SW 1271 (cell line): ENCODE results near the gene NXPH4.

Experiments used
- DNase-seq, 2 experiments: peaks; one replicate each; lab custom pipeline; 2025; lab: John Stamatoyannopoulos, UW

NXPH4 gene

DNA sequence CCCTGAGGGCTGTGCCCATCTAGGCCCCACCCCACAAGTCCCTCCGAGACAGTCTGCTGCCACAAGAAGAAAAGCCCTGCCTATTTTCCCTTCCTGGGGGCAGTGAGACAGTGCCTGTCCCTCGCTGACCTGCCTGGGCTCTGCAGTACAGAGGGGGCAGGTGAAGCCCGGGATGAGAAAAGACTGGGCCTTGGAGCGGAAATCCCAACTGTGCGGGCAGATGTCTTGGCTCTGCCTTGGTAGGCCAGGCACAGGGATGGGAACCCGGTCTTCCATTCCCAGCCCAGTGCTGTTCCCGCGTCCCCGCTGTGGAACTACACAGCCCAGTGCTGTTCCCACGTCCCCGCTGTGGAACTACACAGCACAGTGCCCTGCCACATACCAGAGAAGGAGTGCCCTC lies 12.8 kb upstream of the NXPH4 start:
- no peak for DNase-seq

GRCh38 chr12:57204454-57204853 lies 12.1 kb upstream of the NXPH4 start:
- DNase-seq, result no peak

GRCh38 chr12:57205186-57205585 lies 11.4 kb upstream of the NXPH4 start:
- no peak for DNase-seq

GRCh38 chr12:57205931-57206330 lies 10.7 kb upstream of the NXPH4 start:
- no peak for DNase-seq

- no peak for DNase-seq
These were observed 8.6 kb upstream of the NXPH4 start for GRCh38 chr12:57207731-57208630.

GRCh38 chr12:57208631-57209282 lies 7.8 kb upstream of the NXPH4 start:
- DNase-seq, result no peak

GRCh38 chr12:57209916-57210315 lies 6.7 kb upstream of the NXPH4 start:
- DNase-seq, result no peak

DNA sequence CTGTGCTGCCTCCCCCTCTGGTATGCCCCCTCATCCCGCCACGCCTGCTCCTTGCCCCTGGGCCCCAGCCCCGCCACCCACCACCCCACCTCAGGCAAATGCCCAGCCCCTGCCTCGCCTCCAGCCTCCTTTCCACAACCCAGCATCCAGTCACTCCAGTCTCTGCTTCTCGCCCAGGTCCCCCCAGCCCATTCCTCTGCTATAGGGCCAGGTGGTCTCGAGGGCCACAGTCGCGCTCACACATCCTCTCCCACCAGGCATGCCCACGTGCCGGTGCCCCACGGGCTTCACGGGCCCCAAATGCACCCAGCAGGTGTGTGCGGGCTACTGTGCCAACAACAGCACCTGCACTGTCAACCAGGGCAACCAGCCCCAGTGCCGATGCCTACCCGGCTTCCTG lies 6.1 kb upstream of the NXPH4 start:
- no peak for DNase-seq

DNA sequence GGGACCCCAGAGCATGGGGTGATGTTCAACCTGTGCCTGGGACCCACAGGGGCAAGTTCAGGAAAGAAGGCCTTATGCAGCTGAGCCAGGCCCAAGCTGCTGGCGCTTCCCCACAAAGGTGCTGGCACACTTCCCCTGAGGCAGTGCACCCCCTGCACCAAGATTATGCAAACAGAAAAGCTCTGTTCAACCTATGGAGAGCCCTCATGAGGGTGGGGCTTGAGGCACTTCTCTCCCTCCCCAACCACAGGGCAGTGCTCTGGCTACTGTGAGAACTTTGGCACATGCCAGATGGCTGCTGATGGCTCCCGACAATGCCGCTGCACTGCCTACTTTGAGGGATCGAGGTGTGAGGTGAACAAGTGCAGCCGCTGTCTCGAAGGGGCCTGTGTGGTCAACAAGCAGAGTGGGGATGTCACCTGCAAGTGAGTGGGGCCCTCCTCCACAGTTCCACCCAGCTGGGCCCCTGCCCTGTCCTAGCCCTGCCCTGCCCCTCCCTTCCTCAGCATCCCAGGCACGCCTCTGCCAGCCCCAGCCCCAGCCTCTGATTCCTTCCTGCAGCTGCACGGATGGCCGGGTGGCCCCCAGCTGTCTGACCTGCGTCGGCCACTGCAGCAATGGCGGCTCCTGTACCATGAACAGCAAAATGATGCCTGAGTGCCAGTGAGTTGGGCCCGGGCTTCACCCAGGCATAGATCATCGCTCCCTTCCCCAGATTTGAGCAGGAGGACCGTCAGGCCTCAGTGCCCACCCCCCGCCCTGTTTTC lies 5.5 kb upstream of the NXPH4 start:
- no peak for DNase-seq

DNA sequence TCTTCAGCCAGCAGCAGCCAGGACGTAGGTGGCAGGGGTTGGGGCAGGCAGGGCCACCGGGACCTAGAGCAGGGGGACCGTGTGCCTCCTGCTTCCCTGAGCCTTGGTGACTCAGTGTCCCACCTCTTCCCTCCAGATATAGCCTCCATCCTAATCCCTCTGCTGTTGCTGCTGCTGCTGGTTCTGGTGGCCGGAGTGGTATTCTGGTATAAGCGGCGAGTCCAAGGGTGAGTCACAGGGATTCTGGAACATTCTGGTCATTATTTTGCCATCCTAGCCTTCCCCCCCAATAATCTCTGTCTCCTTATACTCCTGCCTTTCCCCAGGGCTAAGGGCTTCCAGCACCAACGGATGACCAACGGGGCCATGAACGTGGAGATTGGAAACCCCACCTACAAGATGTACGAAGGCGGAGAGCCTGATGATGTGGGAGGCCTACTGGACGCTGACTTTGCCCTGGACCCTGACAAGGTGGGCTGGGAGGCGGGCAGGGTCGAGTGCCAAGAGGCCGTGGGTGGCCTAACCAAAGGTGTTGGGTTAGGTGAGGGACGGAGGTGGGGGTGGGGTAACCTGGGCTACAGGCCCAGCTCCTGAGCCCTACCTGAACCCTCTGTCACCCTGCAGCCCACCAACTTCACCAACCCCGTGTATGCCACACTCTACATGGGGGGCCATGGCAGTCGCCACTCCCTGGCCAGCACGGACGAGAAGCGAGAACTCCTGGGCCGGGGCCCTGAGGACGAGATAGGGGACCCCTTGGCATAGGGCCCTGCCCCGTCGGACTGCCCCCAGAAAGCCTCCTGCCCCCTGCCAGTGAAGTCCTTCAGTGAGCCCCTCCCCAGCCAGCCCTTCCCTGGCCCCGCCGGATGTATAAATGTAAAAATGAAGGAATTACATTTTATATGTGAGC lies 4.5 kb upstream of the NXPH4 start:
- no peak for DNase-seq

GRCh38 chr12:57212701-57213057 lies 3.9 kb upstream of the NXPH4 start:
- no peak for DNase-seq

GRCh38 chr12:57213058-57213715 lies 3.4 kb upstream of the NXPH4 start:
- DNase-seq, result peak; percentile 62 to 83

GRCh38 chr12:57213763-57214397 lies 2.7 kb upstream of the NXPH4 start:
- DNase-seq, result no peak

DNA sequence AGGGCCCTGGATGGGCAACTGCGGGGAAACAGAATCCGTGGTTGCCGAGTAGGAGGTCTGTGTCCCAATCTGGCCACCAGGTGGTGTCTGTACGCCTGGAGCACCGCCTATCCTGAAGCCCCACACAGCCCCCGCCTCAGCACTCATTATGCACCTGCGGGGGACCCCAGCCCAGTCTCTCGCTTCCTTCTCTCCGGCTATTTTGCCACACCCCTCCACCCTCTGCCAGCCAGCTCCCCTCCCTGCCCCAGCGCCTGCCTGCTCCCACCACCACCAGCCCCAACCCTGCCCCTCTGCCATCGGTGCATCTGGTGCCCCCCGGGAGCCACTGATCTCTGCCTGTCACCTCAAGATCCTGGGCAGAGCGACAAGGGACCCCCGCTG lies 2.2 kb upstream of the NXPH4 start:
- DNase-seq, result peak; percentile 35 to 69

- no peak for DNase-seq
These were observed 1.5 kb upstream of the NXPH4 start for GRCh38 chr12:57215065-57215464.

DNA sequence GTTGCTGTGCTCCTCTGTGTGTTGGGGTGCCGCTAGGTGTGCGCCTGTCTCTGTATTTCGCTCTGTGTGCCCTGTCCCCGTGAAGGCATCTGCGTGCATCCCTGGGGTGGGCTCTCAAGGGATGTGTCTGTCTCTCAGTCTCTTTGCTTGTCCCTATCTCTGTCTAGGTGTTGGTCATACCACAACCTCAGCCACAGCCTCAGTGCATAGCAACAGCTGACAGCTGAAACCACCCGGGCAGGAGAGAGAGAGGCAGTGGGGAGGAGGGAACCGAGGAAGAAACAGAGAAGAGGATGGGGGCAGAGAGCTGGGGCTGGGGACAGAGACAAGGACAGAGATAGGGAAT lies 953 bp upstream of the NXPH4 start:
- no peak for DNase-seq

DNA sequence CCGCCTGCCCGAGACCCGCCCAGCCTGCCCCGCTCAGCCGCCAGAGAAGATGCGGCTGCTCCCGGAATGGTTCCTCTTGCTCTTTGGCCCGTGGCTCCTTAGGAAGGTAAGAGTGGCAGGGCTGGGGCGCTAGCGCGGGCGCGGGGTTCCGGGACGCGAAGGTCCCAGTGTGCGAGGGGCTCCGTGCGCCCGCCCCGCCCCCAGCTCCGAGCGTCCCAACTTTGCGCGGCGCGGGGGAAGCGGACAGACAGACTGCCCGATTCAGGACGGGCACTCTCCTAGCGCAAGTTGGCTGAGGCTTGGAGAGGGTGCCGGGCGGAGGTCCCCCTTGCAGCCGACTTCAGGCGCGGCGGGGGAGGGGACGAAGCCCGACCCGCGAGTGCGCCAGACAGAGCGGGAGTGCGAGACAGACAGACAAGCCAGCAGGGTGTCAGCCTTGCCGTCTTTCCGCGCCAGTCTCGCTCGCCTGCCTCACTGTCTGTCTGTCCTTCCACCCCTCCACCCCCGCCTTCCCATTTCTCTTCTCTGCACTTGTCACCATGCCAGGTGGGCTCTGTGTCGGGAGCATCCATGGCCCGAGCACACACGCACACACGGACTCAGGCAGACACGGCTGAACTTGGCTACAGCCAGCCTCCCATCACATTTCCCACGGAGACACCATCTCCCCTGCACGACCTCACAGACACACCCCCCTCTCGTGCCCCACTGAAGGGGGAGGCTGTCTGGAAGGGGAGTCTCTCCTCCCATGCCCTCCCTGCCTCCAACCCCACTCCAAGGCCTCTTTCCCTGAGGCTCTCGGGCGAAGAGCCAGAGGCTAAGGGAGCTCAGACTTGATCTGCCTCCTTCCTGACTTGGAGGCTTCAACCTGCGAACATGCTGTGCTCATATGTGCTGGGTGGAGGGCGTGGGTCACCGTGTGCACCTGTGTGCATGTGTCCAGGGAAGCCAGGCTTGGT lies 606 bp downstream of the NXPH4 start:
- DNase-seq, result no peak

DNA sequence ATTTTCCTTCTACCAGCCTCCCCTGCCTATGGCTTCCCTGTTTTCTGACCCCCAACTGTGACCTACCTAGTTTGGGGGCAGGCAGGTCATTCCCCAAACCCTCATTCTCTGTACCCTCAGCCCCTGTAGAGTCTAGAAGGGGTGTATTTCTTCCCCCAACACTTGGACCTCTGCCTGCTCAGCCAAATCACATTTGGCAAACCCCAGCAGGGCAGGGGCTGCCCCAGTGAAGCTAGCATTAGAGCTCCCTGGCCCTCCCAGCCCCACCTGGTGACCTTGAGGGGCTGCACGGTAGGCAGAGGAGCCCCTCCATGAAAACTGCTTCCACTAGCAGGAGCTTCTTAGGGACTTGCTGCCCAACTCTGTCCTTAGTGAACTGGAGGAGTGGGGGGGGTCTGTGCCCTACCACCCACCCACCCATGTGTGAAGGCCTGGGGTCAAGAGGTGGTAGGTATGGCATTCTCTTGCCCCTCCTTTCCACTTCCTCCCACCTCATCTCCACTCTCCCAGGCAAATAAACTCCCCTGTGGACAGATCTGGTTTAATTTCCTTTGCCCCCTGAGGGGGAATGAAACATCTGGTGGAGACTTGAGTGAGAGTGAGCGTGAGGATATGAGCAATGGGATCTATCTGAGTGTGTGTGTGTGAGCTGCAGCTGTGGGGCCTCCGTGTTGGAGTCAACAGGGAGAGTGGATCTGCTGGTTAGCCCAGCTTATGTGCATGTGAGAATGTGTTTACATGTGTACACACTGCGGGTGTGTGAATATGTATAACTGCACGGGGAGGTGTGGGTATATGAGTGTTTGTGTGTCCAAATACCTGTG lies 1.6 kb downstream of the NXPH4 start:
- DNase-seq, result no peak
